Head of caudate nucleus (tissue), 42 donors: Measurements from ENCODE around the gene HOXA13.

Experiments used
- DNase-seq, 42 donors: peaks; one replicate each; pipeline versions ENCODE4 v3.0.0 to v3.0.0-alpha.2; 2020 to 2021; ENCODE audit warnings: mixed read lengths in 7 of 42
- intact Hi-C: fragments of 100-400 bp; cut with DNase I; formaldehyde crosslinking; loops from one replicate; pipeline ENCODE4 v1.15.0; 2022

The HOXA13 gene

DNA sequence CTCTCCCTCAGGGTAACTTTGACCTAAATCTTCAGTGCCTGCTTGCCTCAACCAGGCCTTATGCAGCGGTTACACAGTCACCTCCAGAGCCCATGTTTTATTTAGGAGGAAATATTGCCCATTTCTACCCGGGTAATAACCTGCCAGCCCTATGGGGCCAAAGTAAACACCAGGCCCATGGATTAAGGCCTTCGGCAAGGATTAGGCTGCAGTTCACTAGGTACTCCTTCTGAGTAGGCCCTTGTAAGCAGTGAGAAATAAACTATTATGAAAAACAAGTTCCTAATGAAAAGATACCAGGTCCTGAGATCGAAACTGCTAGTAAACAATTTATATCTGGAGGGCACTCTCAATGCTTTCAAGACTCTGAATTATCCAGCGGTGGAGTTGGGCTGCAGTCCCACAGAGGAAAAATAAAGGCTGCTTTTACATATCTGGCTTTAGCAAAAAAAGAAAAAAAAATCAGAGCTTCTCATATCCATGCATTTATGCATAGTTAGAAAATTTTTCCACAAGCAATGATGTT is 22.0 kb downstream of the HOXA13 start:
- no peak for DNase-seq
- intact Hi-C loops, result no loop called here

DNA sequence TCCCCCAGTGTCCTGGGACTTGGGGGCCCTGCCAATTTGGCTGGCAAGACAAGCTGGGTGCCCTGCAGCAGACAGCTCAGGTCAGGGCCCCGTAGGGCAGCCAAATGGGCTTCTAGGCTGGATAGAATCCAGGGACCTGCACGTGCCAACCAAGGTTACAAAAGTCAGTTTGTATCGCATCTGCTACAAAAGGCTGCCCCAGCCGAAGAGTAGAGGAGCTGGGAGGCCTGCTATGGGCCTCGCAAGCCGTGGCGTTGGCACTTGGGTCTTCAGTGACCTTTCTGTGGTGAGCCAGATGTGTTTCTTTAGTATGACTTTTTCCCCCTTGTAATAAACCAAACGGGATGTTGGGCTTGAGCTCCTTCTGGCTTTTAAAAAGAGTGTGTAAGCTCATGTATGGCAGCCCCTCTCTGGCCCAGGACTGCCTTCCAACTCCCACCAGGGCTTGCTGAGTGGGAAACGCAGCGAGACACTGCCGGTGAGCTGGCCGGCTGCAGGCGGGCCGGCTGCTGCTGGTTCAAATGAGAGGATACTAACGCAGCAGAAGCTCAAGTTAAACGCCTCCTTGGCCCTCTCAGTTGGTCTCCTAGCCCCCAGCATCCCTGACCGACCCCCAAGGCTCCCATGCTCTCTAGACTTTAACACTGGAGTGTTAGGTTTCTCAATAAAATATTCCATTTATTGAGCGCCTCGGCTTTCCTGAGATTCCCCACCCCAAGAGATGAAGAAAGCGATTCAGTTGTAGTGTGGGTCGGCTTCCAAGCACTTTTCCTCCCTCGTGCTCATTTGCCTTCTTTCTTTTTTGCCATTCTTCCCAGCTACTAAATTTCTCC is 22.7 kb downstream of the HOXA13 start:
- DNase-seq, result peak in 3 of 42 donors; percentile 2 to 12 (median 9)
- intact Hi-C loops, result no loop called here

DNA sequence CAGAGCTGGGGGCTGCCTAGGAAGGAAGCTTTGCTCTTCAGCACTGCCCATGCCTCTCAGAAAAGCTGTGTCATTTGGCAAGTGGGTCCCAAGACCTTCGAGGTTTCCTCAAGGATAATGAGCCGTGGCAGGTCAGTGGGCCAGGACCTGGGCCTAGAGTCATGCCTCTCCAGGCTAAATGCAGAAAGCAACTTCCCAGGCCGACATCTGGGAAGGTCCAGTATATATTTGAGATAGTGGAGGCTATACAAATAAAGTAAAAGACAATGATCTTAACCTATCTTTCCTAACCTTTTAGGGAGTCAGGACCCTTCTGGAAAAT is 23.4 kb downstream of the HOXA13 start:
- DNase-seq, result peak in 3 of 42 donors; percentile 3 to 9 (median 8)
- intact Hi-C loops, result no loop called here

DNA sequence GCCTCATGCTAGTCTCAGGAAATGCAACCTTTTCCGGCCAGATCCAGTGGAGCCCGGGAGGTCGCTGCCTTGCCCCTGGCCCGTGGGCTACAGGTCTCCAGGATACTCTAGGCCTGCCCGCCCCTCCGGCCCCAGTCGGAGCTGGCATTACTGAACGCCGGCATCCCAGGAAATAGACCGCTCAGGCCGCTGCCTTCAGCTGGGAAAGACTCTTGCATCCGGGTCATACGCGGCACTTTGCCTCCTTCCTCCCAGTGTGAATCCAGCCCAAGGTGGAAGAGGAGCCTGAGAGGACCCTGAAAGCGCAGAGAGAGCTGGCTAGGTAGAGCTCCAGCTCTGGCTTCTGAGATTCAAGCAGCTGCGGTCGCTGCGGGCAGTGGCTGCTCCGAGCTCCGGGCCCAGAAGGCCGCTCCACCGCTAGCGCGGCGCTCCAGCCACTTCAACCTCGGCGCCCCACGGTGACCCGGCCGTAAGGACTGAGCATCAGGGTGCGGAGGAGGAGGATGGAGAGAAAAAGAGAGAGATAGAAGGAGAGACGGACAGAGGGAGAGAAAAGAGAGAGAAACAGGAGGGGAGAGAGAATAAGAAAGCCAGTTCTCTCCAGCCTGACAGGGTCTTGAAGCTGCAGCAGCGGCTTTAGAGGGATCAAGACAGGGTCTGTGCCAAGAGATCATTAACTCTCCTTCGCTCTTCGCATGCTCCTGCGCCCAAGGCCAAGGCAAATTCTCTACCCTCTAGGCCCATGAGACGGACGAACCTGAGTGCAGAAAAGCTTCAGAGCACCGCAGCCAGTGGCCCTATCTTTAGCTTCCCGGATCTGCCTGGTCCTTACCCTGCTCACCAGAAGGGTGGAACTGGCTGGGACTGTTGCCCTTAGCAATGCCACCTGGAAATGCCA is 24.0 kb downstream of the HOXA13 start:
- intact Hi-C loops, result no loop called here
- peak in 6 of 42 donors; percentile 2 to 18 (median 10) for DNase-seq

DNA sequence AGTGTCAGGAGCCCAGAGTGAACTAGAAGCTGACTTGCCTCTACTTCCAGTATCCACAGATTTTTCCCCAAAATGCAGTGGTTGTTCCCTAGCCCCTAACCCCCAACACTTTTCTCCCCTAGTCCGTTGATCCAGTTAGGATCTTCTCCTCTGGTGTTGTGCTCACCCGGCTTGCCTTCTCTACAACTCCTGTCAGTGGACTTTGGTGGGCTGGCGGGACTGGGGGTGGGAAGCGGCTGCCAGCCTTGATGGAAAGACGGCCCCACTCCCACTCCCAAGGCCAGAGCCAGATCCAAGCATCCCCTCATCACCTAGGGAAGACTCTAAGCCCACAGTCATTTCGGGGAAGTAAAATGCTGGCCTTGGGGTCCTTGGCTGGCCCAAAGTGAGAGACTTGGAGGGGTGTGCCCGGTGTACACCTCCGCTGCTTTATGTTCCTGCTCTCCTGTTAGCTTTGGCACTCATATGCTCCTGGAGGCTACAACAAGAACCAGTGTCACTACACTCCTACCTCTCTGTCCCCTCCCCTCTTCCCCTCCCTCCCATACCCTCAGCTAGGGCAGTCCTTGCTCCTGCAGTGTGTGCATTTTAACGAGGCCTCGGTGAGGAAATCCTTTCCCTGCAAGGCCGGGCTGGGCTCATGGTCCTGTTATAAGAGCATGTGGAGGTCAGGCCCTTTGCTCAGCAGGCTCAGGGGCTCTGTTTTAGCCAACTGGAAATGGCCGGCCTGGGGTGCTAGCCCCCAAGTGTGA is 24.8 kb downstream of the HOXA13 start:
- DNase-seq, result peak in 4 of 42 donors; percentile 4 to 20 (median 6)
- intact Hi-C loops, result no loop called here

DNA sequence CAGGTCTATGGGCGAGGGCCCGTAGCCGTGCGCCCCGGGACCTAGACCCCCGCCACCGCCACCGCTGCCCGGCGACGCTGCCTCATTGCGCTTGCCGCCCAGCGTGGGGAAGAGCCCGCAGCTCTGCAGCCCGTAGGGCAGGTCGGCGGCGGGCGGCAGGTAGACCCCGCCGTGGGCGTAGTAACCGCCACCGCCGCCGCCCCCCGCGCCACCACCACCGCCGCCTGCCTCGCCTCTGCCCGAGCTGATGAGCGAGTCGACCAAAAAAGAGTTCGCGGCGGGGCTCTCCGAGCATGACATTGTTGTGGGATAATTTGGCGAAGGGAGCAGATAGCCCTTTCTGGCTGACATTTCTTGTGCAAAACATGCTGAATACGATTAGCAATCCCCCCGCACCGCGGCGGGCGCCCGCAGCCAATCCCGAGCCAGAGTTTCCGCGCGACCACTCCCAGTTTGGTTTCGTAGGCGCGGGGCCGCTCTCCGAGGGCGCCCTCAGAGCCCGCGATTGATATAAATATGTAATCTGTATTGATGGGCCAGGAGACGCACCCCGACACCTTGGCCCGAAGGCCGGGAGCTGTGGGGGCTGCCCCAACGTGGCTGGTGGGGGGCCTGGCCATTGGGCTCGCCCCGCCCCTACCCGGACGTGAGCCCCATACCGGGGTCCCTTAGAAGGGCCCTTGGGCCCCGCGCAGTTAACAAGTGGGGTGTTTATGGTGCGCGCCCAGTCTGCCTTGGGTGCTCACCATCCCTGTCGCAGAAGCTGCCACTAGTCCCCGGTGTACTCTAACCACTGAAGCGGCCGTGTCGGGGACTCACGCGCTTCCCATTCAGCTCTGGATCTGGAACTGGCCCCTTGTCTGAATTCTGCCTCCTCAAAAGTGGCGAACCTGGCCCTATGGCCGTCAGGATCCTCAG is 25.7 kb downstream of the HOXA13 start, which contains the start of gene HOXA10:
TSS of gene HOXA10 (minus strand) at position 365 of the 918 bp plus-strand sequence. CDS start at position 351, 14 bp downstream.
- DNase-seq, result peak in 7 of 42 donors; percentile 3 to 15 (median 8)
- intact Hi-C loops, result no loop called here

DNA sequence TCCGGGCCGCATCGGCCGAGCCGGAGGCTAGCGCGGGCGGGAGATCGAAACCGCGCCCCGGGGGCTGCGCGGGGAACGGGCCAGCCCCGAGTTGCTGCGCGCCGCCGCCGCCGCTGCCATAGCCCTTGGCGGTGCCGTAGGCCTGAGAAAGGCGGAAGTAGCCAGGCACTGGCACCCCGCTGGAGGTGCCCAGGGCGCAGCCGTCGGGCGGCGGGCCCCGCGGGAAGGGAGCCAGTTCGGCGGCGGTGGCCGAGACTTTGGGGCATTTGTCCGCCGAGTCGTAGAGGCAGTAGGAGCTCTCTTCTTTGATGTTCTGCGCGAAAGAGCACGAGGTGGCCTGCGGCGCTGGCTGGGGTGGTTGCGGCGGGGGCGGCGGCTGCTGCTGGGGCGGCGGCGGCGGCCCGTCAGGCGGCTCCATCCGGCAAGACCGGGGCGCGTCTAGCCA is 26.4 kb downstream of the HOXA13 start:
- intact Hi-C loops, result no loop called here
- peak in 7 of 42 donors; percentile 4 to 28 (median 14) for DNase-seq

DNA sequence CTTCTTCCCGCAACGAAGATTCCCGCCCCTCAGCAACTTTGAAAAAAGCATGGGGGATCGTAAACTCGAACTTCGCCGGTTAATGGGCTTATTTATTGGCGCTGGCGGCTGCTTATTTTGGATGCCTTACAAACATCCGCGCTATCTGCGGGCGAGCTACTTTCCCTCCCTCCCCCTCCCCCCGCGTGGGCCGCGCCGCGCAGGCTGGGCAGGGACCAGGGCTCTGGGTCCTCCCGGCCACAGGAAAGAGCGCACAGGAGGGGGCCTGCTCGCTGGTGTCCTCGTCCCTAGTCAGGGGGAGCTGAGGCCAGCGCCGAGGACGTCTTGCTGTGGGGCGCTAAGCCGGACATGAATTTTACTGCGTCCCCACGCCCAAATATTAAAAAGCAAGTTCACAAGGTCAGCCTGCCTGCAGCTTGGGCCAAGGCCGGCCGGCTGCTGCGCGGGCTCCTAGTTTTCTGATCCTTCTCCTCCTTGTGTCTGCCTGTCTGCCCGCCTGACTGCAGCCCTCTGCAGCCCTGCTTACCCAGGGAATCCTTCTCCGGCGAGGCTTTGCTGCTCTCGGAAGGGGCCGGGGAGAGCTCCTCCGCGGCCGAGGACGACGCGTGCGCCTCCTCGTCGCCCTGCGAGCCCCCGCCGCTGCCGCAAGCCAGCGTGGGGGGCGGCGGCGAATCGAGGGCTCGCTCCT is 26.9 kb downstream of the HOXA13 start:
- intact Hi-C loops, result no loop called here
- DNase-seq, result peak in 7 of 42 donors; percentile 5 to 29 (median 12)

DNA sequence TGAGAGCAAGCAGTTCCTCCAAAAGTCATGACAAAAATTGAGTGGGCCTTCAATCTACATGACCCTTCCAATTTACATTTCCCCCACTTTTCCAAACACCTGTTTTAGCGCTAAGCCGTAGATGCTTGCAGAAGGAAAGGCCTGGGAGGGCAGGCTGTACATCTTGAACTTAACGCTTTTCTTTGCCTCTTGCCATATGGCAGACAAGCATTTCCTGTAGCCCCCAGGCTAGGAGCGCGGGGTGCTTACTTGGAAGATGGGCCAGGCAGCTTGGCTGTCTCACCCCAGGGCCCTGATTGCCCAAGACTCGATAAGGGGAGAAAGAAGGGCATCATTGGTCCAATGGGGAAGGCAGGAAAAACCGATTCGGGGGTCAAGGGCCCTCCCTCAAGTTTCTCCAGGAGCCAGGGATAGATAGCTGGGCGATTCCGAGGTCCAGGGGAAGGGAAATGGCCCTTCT is 27.5 kb downstream of the HOXA13 start:
- intact Hi-C loops, result no loop called here
- DNase-seq, result peak in 2 of 42 donors; percentile 5 to 8

DNA sequence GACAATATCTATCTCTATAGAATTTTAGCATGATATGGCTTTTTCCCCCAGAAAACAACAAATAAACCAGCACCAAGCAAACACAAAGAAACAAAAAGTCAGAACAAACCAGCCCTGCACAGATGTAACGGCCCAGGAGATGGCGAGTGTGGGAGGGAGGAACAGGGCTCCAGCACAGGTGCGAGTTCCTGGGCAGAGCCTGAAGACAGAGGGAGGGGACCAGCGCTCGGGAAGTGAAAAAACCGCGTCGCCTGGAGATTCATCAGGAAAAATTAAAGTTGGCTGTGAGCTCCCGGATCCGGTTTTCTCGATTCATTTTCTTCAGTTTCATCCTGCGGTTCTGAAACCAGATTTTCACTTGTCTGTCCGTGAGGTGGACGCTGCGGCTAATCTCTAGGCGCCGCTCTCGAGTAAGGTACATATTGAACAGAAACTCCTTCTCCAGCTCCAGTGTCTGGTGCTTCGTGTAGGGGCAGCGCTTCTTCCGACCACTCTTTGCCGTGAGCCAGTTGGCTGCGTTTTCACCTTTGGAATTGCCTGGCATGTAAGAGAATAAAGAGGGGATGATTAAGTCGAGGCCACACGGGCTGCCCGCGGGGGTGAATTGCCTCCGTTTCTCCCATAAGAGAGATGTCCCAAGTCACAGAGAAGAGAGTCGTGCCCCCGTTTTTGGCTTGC is 28.1 kb downstream of the HOXA13 start:
- peak in 3 of 42 donors; percentile 2 to 17 (median 6) for DNase-seq
- intact Hi-C loops, result no loop called here

DNA sequence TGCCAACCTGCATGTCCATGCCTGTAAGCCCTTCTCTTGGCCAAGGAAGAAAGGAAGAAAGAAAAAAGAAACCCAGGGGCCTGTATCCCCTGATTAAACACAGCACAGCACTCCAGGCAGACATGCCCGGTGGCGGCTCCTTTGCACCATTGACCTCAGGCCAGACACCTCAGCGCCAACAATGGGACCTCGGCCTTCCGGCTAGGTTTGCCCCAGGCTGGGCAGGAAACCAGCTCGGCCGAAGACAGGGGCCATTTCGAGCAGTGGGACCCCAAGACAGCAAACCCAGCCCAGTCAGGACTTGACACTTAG is 28.6 kb downstream of the HOXA13 start:
- peak in 1 of 42 donors; percentile 15 for DNase-seq
- intact Hi-C loops, result no loop called here

DNA sequence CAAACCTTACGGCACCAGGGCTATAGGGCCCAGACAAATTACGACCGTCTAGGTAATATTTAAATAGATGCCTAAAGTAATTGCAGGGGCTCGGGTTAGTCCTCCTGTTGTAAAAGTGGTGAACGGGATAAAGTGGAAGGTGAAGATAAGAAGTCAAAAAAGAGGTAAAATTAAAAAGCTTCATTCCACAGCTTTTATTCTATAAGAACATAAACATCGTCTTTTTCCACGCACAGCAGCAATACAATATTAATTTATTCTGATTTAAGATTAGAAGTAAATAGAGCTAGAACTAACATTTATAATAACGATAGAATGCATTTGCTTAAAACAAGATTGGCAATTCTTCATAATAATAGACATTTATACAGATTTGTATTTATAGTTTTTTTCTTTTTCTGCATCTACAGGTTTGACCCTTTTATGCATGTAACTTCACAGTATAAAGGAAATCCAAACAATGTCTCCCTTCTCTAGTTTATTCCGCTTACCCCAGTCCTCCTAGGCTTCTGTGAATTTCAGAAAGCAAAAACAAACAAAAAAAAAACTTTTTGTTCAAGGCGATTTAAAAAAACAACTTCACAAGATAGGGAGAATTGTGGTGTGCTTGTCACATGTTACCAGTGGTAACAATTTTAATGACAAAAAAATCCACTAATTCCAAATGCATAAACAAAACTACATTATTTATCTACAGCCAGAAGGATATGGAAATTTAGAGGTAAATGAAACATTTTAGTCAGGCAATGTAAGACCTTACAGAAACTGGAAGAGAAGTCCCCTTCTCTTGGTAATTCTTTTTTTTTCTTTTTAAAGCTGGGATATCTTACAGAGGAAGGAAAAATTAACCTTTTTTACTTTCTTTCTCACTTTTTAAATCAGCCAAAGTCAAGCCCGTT is 29.2 kb downstream of the HOXA13 start:
- DNase-seq, result no peak
- intact Hi-C loops, result no loop called here

DNA sequence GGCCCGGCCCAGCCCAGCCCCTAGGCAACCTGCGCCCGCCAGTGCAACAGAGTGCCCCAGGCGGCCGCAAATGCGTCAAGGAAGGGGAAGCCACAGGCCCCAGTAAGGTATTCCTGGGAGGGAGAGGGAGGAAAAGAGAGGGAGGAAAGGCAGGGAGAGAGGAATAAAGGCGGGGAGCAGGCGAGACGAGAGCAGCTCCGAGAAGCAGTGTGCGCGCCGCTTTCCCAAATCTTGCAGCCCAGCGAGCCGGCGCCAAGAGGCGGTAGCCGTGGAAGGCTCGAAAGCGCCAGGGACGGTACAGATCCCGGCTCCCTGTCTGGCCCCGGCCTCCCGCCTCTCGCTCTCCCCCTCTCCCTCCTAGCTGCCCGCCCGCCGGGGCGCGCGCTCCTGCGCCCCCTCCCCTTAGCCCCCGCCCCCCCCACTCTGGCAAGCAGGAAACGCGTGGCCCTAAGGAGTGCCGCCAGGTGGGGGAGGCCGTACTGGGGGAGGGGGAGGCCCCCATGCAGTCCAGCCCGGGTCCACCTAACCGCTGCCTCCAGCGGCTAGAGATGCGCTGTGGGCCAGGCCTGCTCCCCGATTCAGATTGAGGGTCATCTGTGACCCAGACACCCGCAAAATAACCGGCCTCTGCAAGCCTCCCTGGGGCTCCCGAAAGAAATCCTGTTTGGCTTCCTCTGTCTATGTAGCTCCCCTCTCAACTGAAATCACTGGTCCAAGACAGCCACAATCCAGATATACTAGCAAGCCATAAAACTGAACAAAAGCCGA is 30.0 kb downstream of the HOXA13 start:
- no peak for DNase-seq
- intact Hi-C loops, result loop anchor here (10.0 kb wide), 1 partner anchor 1305 kb away; no protein-coding TSS in a partner anchor

DNA sequence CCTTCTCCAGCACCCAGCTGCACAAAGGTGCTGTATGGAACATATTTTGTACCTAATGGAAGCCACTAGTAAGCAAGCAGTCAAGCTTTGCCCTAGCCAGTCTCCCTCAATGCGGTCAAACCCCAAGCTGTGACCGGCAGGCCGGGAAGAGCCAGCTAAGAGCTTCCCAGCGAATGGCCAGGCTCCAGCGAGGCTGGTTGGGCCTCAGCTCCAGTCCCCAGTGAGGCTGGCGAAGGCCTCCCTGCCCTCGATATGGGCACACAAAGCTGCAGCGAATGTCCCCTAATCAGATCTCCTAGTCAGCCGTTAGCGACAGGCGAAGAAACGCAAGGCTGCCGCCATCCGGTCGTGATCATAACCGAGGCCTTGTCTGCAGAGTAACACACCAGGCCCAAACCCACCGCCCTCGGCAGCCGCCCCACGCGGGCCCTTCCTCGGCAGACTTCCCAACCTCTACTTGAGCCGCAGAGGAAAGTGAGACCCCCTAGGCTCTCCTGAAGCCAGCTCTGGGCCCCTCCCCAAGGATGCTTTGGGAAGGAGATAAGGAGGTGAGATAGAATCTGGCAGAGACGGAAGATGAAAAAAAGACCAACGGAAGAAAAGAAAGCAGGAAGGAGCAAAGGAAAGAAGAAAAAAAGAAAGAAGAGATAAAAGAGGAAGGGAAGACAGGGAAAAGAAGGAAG is 31.5 kb downstream of the HOXA13 start:
- DNase-seq, result no peak
- intact Hi-C loops, result loop anchor here (10.0 kb wide), 1 partner anchor 1304 kb away; no protein-coding TSS in a partner anchor
